Skeletal muscle tissue (tissue), 4 donors: ENCODE results near the gene FKBP4. TPM values are rescaled to one million over a fixed set of nuclear protein-coding genes. Genes with fewer than 3 reads are reported as not detected.

Experiments used
- H3K27ac ChIP-seq: one replicate; pipeline ENCODE4 v1.7.0; 2013; ENCODE audit warnings: mild to moderate bottlenecking, low read depth, low read length, inconsistent platforms
- H3K27me3 ChIP-seq, 3 donors: one replicate each; pipeline ENCODE4 v1.7.0; 2013; ENCODE audit warnings: low read length in 3 of 3; ENCODE audit not compliant: control insufficient read depth in 3 of 3, insufficient read depth in 3 of 3
- H3K36me3 ChIP-seq, 3 donors: one replicate each; pipeline ENCODE4 v1.7.0; 2013; ENCODE audit warnings: low read length in 3 of 3; ENCODE audit not compliant: control insufficient read depth in 3 of 3, insufficient read depth in 3 of 3
- H3K4me1 ChIP-seq, 3 donors: one replicate each; pipeline ENCODE4 v1.7.0; 2013; ENCODE audit warnings: low read length in 3 of 3, mild to moderate bottlenecking in 3 of 3; ENCODE audit not compliant: control insufficient read depth in 3 of 3, insufficient read depth in 3 of 3
- H3K4me3 ChIP-seq, 3 donors: one replicate each; pipeline ENCODE4 v1.7.0; 2013; ENCODE audit warnings: low read length in 3 of 3
- H3K9ac ChIP-seq, 3 donors: one replicate each; pipeline ENCODE4 v1.7.0; 2013; ENCODE audit warnings: low read length in 3 of 3, mild to moderate bottlenecking in 3 of 3, moderate library complexity in 2 of 3, low read depth in 1 of 3
- H3K9me3 ChIP-seq, 3 donors: one replicate each; pipeline ENCODE4 v1.7.0; 2013; ENCODE audit warnings: low read length in 3 of 3; ENCODE audit not compliant: control insufficient read depth in 3 of 3
- total RNA-seq: library from RNA; depleted of rRNA; stranded (reverse); fragments of >200 nt; gene quantifications from one replicate; pipeline ENCODE4 v1.2.3, GENCODE V29; 2014
- donor health status: Osteomylitis.

Gene FKBP4
- total RNA-seq, 1 donor from 2014 or later: 27.1 TPM

- H3K36me3 ChIP-seq: peaks cover 0 to 2% (median 0%) of the 10 kb centered on the region in 3 donors
- H3K4me1 ChIP-seq: no peaks in the 10 kb centered on the region
- H3K27ac ChIP-seq: no peak overlapping the region
- no peaks in the 10 kb centered on the region for H3K9me3 ChIP-seq
- H3K9ac ChIP-seq: no peak overlapping the region
- no peak overlapping the region for H3K4me3 ChIP-seq
- no peaks in the 10 kb centered on the region for H3K27me3 ChIP-seq
Observed at GRCh38 chr12:2776129-2776806, 18.5 kb upstream of the FKBP4 start.

- Histone ChIP-seq H3K27ac (no peak overlapping the region), H3K4me3 (no peak overlapping the region), H3K27me3 (peaks cover 0 to 3% (median 0%) of the 10 kb centered on the region in 3 donors), H3K4me1 (peaks cover 4 to 8% (median 7%) of the 10 kb centered on the region in 3 donors), H3K36me3 (no peaks in the 10 kb centered on the region), H3K9ac (no peak overlapping the region), H3K9me3 (no peaks in the 10 kb centered on the region)
Observed at GRCh38 chr12:2779281-2779680, 15.5 kb upstream of the FKBP4 start.

GRCh38 chr12:2783936-2784600 is 10.7 kb upstream of the FKBP4 start:
- peak overlapping the region in 1 of 3 donors; percentile 60 for H3K9ac ChIP-seq

GRCh38 chr12:2785017-2785416 is 9.8 kb upstream of the FKBP4 start:
- Histone ChIP-seq H3K9ac (no peak overlapping the region), H3K9me3 (no peaks in the 10 kb centered on the region), H3K36me3 (no peaks in the 10 kb centered on the region), H3K27ac (no peak overlapping the region), H3K27me3 (peaks cover 0 to 3% (median 0%) of the 10 kb centered on the region in 3 donors), H3K4me1 (peaks cover 4 to 9% (median 7%) of the 10 kb centered on the region in 3 donors), H3K4me3 (no peak overlapping the region)

More at GRCh38 chr12:2783936-2784600, 10.7 kb upstream of the FKBP4 start:
- Histone ChIP-seq H3K36me3 (no peaks in the 10 kb centered on the region), H3K27me3 (peaks cover 0 to 3% (median 0%) of the 10 kb centered on the region in 3 donors), H3K27ac (no peak overlapping the region), H3K4me1 (peaks cover 4 to 9% (median 7%) of the 10 kb centered on the region in 3 donors), H3K4me3 (peak overlapping the region; percentile 44 to 77 (median 69)), H3K9me3 (no peaks in the 10 kb centered on the region)

GRCh38 chr12:2791089-2791488 is 3.7 kb upstream of the FKBP4 start:
- H3K27me3 ChIP-seq: no peaks in the 10 kb centered on the region

GRCh38 chr12:2792671-2793500 is 1.9 kb upstream of the FKBP4 start:
- H3K27ac ChIP-seq: no peak overlapping the region
- H3K4me3 ChIP-seq: no peak overlapping the region
- peaks cover 21 to 23% (median 22%) of the 10 kb centered on the region in 3 donors for H3K4me1 ChIP-seq
- no peaks in the 10 kb centered on the region for H3K9me3 ChIP-seq
- H3K36me3 ChIP-seq: peaks cover 6 to 10% (median 10%) of the 10 kb centered on the region in 3 donors
- H3K27me3 ChIP-seq: no peaks in the 10 kb centered on the region
- H3K9ac ChIP-seq: no peak overlapping the region

More at GRCh38 chr12:2791089-2791488, 3.7 kb upstream of the FKBP4 start:
- H3K9ac ChIP-seq: no peak overlapping the region
- peaks cover 3 to 7% (median 6%) of the 10 kb centered on the region in 3 donors for H3K4me1 ChIP-seq
- H3K36me3 ChIP-seq: no peaks in the 10 kb centered on the region
- no peak overlapping the region for H3K4me3 ChIP-seq
- H3K27ac ChIP-seq: no peak overlapping the region
- no peaks in the 10 kb centered on the region for H3K9me3 ChIP-seq

- H3K36me3 ChIP-seq: peaks cover 10 to 16% (median 15%) of the 10 kb centered on the region in 3 donors
- H3K4me3 ChIP-seq: no peak overlapping the region
- H3K27ac ChIP-seq: no peak overlapping the region
- no peaks in the 10 kb centered on the region for H3K27me3 ChIP-seq
- H3K9me3 ChIP-seq: no peaks in the 10 kb centered on the region
- H3K4me1 ChIP-seq: peaks cover 22 to 26% (median 24%) of the 10 kb centered on the region in 3 donors
- no peak overlapping the region for H3K9ac ChIP-seq
Observed at GRCh38 chr12:2793561-2793960, 1.2 kb upstream of the FKBP4 start.

- H3K9me3 ChIP-seq: no peaks in the 10 kb centered on the region
- peak overlapping the region; percentile 57 to 78 (median 77) for H3K4me3 ChIP-seq
- H3K9ac ChIP-seq: peak overlapping the region; percentile 12 to 86 (median 60)
- no peaks in the 10 kb centered on the region for H3K27me3 ChIP-seq
- no peak overlapping the region for H3K27ac ChIP-seq
- peaks cover 22 to 26% (median 24%) of the 10 kb centered on the region in 3 donors for H3K4me1 ChIP-seq
- peaks cover 17 to 23% (median 22%) of the 10 kb centered on the region in 3 donors for H3K36me3 ChIP-seq
Observed at GRCh38 chr12:2794191-2794735, 507 bp upstream of the FKBP4 start.

GRCh38 chr12:2795291-2796186 is 769 bp downstream of the FKBP4 start:
- peak overlapping the region; percentile 54 for H3K27ac ChIP-seq
- no peaks in the 10 kb centered on the region for H3K27me3 ChIP-seq
- peak overlapping the region; percentile 81 to 86 (median 83) for H3K9ac ChIP-seq
- no peaks in the 10 kb centered on the region for H3K9me3 ChIP-seq
- H3K36me3 ChIP-seq: peaks cover 29 to 36% (median 35%) of the 10 kb centered on the region in 3 donors
- H3K4me3 ChIP-seq: peak overlapping the region; percentile 78 to 89 (median 85)
- H3K4me1 ChIP-seq: peaks cover 22 to 28% (median 24%) of the 10 kb centered on the region in 3 donors
